Astrocyte (in vitro differentiated cells and primary cell): Measurements from ENCODE around the gene RCAN2.

Experiments
- EZH2 ChIP-seq: IDR thresholded peaks from 2 replicates; pipeline ENCODE4 v1.6.1; 2012; ENCODE audit warnings: mild to moderate bottlenecking, low read length, inconsistent platforms; ENCODE audit not compliant: insufficient read depth
- TF ChIP-seq, protein P1 (sequence below): IDR thresholded peaks from 2 replicates; pipeline ENCODE4 v1.5.1; 2011; ENCODE audit warnings: low read depth, mild to moderate bottlenecking, inconsistent platforms, low read length, moderate library complexity; ENCODE audit not compliant: insufficient read depth

DNA sequence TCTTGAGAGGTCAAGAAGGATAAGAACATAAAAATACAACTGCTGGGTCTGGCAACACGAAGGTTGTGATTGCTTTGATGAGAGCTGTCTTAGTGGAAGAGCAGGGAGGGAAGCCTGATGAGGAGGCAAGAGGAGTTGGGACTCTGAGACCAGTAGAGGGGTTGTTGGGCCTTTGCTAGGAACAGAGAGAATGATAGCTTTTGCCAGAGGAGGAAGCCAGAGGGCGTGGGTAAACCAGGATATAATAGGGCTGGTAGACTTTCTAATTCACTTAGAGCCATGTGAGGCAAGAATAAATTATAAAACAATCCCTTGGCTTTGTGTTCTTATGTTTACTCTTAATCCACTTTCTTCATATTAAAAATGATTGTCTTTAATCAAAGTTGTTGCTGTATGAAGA is 78.6 kb downstream of the RCAN2 start:
- TF ChIP-seq, protein P1, sequence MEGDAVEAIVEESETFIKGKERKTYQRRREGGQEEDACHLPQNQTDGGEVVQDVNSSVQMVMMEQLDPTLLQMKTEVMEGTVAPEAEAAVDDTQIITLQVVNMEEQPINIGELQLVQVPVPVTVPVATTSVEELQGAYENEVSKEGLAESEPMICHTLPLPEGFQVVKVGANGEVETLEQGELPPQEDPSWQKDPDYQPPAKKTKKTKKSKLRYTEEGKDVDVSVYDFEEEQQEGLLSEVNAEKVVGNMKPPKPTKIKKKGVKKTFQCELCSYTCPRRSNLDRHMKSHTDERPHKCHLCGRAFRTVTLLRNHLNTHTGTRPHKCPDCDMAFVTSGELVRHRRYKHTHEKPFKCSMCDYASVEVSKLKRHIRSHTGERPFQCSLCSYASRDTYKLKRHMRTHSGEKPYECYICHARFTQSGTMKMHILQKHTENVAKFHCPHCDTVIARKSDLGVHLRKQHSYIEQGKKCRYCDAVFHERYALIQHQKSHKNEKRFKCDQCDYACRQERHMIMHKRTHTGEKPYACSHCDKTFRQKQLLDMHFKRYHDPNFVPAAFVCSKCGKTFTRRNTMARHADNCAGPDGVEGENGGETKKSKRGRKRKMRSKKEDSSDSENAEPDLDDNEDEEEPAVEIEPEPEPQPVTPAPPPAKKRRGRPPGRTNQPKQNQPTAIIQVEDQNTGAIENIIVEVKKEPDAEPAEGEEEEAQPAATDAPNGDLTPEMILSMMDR: no peak
- no peak for TF ChIP-seq EZH2
